ENCODE measurements around the gene GADD45GIP1. TPM values are rescaled to one million over a fixed set of nuclear protein-coding genes. Genes with fewer than 3 reads are reported as not detected.
A peak's percentile ranks its signal among the peaks of the same experiment; 100 is the strongest.

GADD45GIP1 gene
- polyA plus RNA-seq, 3 donors from 2014 or later = 37.4 to 69.1 (median 56.8) TPM

DNA sequence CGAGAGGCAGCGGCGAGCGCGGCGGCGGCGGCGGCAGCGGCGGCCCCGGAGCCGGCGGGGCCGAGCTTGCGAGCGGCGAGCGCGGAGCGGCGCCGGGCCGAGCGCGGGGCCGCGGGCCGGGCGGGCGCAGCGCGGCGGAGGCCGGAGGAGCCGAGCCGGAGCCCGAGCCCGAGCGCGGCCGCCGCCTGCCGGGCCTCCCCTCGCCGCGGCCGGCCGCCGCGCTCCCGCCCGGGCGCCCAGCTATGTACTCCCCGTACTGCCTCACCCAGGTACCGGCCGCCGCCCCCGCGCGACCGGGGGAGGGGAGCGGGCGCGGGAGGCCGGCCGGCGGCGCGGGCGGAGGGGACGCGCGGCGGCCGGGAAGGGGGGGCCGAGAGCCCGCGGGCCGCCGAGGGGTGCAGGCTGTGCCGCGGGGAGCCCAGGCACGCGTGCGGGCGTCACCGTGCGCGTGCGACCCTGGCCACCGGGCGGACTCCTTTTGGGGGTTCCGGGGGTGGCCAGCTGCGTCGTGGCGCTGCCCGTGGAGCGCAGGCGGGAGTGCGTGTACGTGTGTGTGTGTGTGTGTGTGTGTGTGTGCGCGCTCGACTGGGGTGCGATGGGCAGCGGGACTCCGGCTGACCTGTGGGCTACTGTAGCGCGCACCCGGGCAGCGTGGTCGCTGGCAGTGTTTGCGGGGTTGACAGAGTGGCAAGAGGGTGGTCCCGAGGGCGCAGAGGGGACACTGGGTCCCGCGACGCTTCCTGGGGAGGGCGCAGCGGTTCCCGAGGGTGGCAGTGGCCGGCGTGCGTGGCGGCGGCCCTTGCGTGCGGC, 38.8 kb upstream of the GADD45GIP1 start:
- peak in 2 of 3 donors; percentile 28 to 30 for DNase-seq
- H3K4me3 Mint-ChIP-seq = peak overlapping the region; percentile 47 to 84 (median 71)
- H3K4me1 Mint-ChIP-seq = peaks cover 7 to 12% of the 10 kb centered on the region in 2 donors
- H3K9me3 Mint-ChIP-seq = peaks cover 0 to 2% (median 0%) of the 10 kb centered on the region in 6 donors
- peaks cover 0 to 4% (median 0%) of the 10 kb centered on the region in 3 donors for H3K36me3 Mint-ChIP-seq
- peaks cover 26 to 44% (median 39%) of the 10 kb centered on the region in 3 donors for H3K27me3 Mint-ChIP-seq (ENCODE audit: low read depth in 3 of 3)
- H3K27ac Mint-ChIP-seq = peak overlapping the region in 1 of 6 donors; percentile 17

DNA sequence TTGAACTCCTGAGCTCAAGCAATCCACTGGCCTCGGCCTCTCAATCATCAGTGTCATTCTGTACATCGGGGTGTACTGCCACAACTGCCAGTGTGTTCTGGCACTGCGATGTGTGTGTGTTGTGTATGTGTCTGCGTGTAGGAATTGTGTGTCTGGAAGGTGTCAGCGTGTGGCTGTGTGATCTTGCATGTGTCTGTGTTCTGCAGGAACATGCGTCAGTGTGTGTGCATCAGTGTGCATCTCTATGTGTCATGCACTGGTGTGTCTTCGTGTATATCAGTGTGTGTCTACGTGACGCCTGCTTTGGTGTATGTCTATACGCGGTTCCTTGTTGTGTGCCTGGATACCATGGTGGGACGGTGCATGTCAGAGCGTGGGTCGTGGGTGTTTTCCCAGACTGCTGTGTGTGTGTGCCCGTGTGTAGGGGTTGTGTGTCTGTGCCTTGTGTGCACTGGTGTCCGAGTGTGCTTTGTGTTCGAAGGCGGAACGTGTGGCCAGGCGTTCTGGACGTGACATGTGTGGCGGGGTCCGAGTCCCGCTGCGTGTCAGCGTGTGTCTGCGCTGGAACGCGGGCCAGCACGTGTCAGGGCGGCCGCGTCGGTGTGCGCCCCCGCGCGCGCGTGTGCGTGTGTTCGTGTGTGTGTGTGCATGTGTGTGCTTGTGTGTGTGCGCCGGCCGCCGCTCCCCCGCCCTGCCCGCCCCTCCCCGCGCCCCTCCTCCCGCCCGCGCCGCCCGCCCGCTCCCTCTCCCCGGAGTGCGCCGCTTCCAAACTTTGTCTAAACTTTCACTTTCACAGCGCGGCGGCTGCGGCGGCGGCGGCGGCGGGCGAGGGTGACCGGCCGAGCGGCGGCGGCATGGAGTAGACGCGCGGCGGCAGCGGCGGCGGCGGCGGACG, 37.9 kb upstream of the GADD45GIP1 start, which contains the start of gene NFIX:
NFIX (plus strand) TSS at position 775 of the 895 bp plus-strand sequence. CDS start 363 bp downstream, outside the sequence.
- H3K36me3 Mint-ChIP-seq = peaks cover 0 to 4% (median 0%) of the 10 kb centered on the region in 3 donors
- peak within 1 kb of the TSS; percentile 84 to 96 (median 90) for H3K4me3 Mint-ChIP-seq
- peaks cover 0 to 2% (median 0%) of the 10 kb centered on the region in 6 donors for H3K9me3 Mint-ChIP-seq
- H3K27ac Mint-ChIP-seq = peak within 1 kb of the TSS; percentile 35 to 98 (median 91)
- peaks cover 22 to 44% (median 41%) of the 10 kb centered on the region in 3 donors for H3K27me3 Mint-ChIP-seq (ENCODE audit: low read depth in 3 of 3)
- H3K4me1 Mint-ChIP-seq = peaks cover 7 to 12% of the 10 kb centered on the region in 2 donors
- DNase-seq = peak; percentile 71 to 75 (median 75)

- H3K4me3 Mint-ChIP-seq = peak overlapping the region; percentile 9 to 50 (median 32)
- DNase-seq = no peak
- H3K4me1 Mint-ChIP-seq = peaks cover 7 to 12% of the 10 kb centered on the region in 2 donors
- peaks cover 22 to 40% (median 36%) of the 10 kb centered on the region in 3 donors for H3K27me3 Mint-ChIP-seq (ENCODE audit: low read depth in 3 of 3)
- peak overlapping the region in 3 of 6 donors; percentile 32 to 76 (median 52) for H3K27ac Mint-ChIP-seq
- H3K9me3 Mint-ChIP-seq = peaks cover 0 to 2% (median 0%) of the 10 kb centered on the region in 6 donors
- H3K36me3 Mint-ChIP-seq = peaks cover 0 to 4% (median 0%) of the 10 kb centered on the region in 3 donors
Measured at GRCh38 chr19:12993562-12993961, 36.5 kb upstream of the GADD45GIP1 start.

DNA sequence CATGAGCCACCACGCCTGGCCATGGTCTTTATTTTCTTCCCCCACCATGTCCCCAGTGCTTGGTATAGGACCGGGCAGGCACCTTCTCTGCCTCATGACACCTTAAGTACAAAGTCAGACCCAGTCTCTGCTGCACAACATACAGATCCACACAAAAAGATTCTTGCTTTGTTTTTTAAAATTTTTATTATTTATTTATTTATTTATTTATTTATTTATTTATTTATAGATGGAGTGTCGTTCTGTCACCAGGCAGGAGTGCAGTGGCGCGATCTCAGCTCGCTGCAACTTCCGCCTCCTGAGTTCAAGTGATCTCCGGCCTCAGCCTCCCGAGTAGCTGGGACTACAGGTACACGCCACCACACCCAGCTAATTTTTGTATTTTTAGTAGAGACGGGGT, 35.7 kb upstream of the GADD45GIP1 start:
- no peak for DNase-seq
- H3K4me3 Mint-ChIP-seq = no peak overlapping the region
- peaks cover 0 to 2% (median 0%) of the 10 kb centered on the region in 6 donors for H3K9me3 Mint-ChIP-seq
- peaks cover 7 to 12% of the 10 kb centered on the region in 2 donors for H3K4me1 Mint-ChIP-seq
- peaks cover 18 to 34% (median 34%) of the 10 kb centered on the region in 3 donors for H3K27me3 Mint-ChIP-seq (ENCODE audit: low read depth in 3 of 3)
- no peak overlapping the region for H3K27ac Mint-ChIP-seq
- no peaks in the 10 kb centered on the region for H3K36me3 Mint-ChIP-seq

DNA sequence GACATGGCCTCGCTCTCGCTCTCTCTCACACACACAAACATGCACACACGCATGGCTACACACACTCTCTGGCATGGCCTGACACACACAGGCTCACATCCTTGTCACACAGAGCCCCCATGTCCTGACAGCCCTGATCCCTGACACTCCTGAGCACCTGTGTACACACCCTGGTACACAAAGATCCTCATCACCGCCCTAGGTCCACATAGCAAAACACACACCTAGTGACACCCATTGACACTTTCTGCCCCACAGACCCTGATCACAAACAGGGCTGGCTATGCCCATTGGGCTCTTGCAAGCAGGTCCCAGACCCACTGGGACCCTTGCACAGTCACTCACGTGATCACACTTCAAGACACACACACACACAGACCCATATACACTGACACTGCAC, 34.3 kb upstream of the GADD45GIP1 start:
- DNase-seq = no peak
- Mint-ChIP-seq H3K27me3 (ENCODE audit: low read depth in 3 of 3) (peaks cover 15 to 30% (median 28%) of the 10 kb centered on the region in 3 donors), H3K4me1 (peaks cover 7 to 16% of the 10 kb centered on the region in 2 donors), H3K36me3 (no peaks in the 10 kb centered on the region), H3K9me3 (peaks cover 0 to 2% (median 0%) of the 10 kb centered on the region in 6 donors), H3K4me3 (no peak overlapping the region), H3K27ac (peak overlapping the region in 3 of 6 donors; percentile 56 to 81 (median 63))

- Mint-ChIP-seq H3K27ac (peak overlapping the region in 4 of 6 donors; percentile 8 to 81 (median 36)), H3K4me1 (peaks cover 7 to 15% of the 10 kb centered on the region in 2 donors), H3K4me3 (no peak overlapping the region), H3K36me3 (no peaks in the 10 kb centered on the region), H3K9me3 (peaks cover 0 to 2% (median 0%) of the 10 kb centered on the region in 6 donors), H3K27me3 (ENCODE audit: low read depth in 3 of 3) (peaks cover 17 to 29% (median 28%) of the 10 kb centered on the region in 3 donors)
- DNase-seq = no peak
Measured at GRCh38 chr19:12990853-12991252, 33.8 kb upstream of the GADD45GIP1 start.

GRCh38 chr19:12990431-12990830, 33.4 kb upstream of the GADD45GIP1 start:
- Mint-ChIP-seq H3K9me3 (peaks cover 0 to 2% (median 0%) of the 10 kb centered on the region in 6 donors), H3K27ac (peak overlapping the region in 2 of 6 donors; percentile 16 to 81), H3K36me3 (no peaks in the 10 kb centered on the region), H3K4me3 (no peak overlapping the region), H3K4me1 (peaks cover 7 to 15% of the 10 kb centered on the region in 2 donors), H3K27me3 (ENCODE audit: low read depth in 3 of 3) (peaks cover 19 to 30% (median 29%) of the 10 kb centered on the region in 3 donors)
- no peak for DNase-seq

DNA sequence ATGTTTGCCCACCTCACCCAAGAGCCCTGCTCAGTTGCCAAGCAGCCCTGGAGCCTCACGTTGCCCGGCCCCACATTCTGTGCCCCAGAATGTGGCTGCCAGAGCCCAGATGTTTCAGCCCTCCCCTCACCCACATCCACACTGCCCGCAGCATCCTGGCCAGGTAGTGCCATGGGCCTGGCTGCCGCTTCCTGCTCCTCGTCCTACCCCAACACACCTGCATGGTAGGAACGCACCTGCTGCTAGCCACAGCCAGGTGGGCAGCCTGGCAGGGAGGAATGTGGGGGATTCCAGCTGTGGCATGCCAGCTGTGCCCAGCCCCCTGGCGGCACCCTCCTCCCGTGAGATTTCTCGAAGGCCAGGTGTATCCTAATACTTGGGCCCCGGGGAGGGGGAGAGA, 30.8 kb upstream of the GADD45GIP1 start:
- DNase-seq = no peak
- Mint-ChIP-seq H3K27ac (no peak overlapping the region), H3K4me1 (peaks cover 0 to 7% of the 10 kb centered on the region in 2 donors), H3K36me3 (no peaks in the 10 kb centered on the region), H3K4me3 (no peak overlapping the region), H3K9me3 (peaks cover 0 to 2% (median 0%) of the 10 kb centered on the region in 6 donors), H3K27me3 (ENCODE audit: low read depth in 3 of 3) (peaks cover 9 to 20% (median 13%) of the 10 kb centered on the region in 3 donors)

GRCh38 chr19:12987190-12987589, 30.2 kb upstream of the GADD45GIP1 start:
- Mint-ChIP-seq H3K27ac (no peak overlapping the region), H3K27me3 (ENCODE audit: low read depth in 3 of 3) (peaks cover 7 to 20% (median 13%) of the 10 kb centered on the region in 3 donors), H3K4me3 (no peak overlapping the region), H3K9me3 (peaks cover 0 to 2% (median 0%) of the 10 kb centered on the region in 6 donors), H3K4me1 (peaks cover 0 to 7% of the 10 kb centered on the region in 2 donors), H3K36me3 (no peaks in the 10 kb centered on the region)
- DNase-seq = peak in 1 of 3 donors; percentile 42

GRCh38 chr19:12986726-12987125, 29.7 kb upstream of the GADD45GIP1 start:
- Mint-ChIP-seq H3K4me3 (no peak overlapping the region), H3K4me1 (peaks cover 0 to 7% of the 10 kb centered on the region in 2 donors), H3K36me3 (no peaks in the 10 kb centered on the region), H3K27ac (no peak overlapping the region), H3K27me3 (ENCODE audit: low read depth in 3 of 3) (peaks cover 7 to 20% (median 11%) of the 10 kb centered on the region in 3 donors), H3K9me3 (peaks cover 0 to 2% (median 0%) of the 10 kb centered on the region in 6 donors)
- DNase-seq = no peak

DNA sequence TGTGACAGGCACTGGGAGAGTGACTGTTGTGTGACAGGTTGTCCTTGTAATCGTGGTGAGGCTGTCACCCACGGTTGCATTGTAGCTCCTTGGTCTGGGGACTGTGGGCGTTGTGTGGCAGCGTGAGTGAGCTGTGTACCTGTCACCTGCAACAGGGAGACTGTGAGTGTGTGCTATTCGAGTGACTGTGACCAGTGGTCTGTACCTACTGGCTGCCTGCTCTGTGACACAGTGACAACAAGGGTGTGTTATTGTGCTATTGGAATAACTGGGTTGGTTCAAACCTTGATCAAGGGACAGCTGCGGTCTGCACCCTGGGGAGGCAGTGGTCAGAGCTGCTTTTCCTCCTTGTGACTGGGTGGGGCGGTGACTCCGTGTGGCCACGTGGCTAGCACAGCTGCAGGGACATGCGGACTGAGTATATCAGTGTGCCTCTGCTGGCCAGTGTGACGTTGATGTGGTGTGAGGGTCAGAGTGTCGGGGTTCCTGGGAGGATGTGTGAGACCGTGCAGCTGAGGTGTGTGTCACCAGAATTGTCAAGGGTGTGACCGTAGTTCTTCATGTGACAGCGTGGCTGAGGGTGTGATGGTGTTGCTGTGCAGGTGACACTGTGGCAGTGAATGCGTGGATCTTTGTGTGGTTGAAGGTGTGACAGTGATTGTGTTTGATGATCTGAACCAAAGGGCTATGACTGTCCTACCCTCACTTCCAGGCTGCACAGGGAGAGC, 28.2 kb upstream of the GADD45GIP1 start:
- DNase-seq = peak; percentile 96 to 97 (median 96)
- peaks cover 0 to 2% (median 0%) of the 10 kb centered on the region in 6 donors for H3K9me3 Mint-ChIP-seq
- peak overlapping the region; percentile 39 to 69 (median 64) for H3K4me3 Mint-ChIP-seq
- peak overlapping the region in 1 of 6 donors; percentile 41 for H3K27ac Mint-ChIP-seq
- peaks cover 0 to 7% of the 10 kb centered on the region in 2 donors for H3K4me1 Mint-ChIP-seq
- H3K36me3 Mint-ChIP-seq = no peaks in the 10 kb centered on the region
- H3K27me3 Mint-ChIP-seq (ENCODE audit: low read depth in 3 of 3) = peaks cover 7 to 15% (median 11%) of the 10 kb centered on the region in 3 donors

DNA sequence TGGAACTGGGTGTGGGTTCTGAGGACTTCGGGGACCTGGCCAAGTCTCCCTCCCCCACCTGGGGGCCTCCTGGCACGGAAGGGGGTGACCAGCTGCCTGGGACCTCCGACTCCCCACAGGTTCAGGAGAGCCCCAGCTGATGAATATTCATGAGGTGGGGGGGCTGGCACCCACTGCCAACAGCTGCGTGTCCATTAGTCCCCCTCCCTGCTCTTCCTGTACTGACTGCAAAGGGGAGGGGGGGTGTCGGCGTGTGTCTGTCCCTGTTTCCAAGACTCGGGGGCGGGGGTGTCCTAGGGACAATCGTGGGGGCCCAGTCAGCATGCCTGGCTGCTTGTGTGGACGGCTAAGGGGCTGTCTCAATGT, 27.6 kb upstream of the GADD45GIP1 start:
- Mint-ChIP-seq H3K4me3 (peak overlapping the region; percentile 39 to 69 (median 64)), H3K4me1 (peaks cover 0 to 7% of the 10 kb centered on the region in 2 donors)

More for the DNA sequence above, 27.6 kb upstream of the GADD45GIP1 start:
- H3K36me3 Mint-ChIP-seq = no peaks in the 10 kb centered on the region
- no peak for DNase-seq
- H3K27me3 Mint-ChIP-seq (ENCODE audit: low read depth in 3 of 3) = peaks cover 7 to 15% (median 11%) of the 10 kb centered on the region in 3 donors
- H3K27ac Mint-ChIP-seq = peak overlapping the region in 1 of 6 donors; percentile 41
- peaks cover 0 to 2% (median 0%) of the 10 kb centered on the region in 6 donors for H3K9me3 Mint-ChIP-seq
